MG63 (cell line): ENCODE results near the gene RAN. TPM values are rescaled to one million over a fixed set of nuclear protein-coding genes. Genes with fewer than 3 reads are reported as not detected.
A peak's percentile ranks its signal among the peaks of the same experiment; 100 is the strongest.
"Not testable (repeated sequence)": the region's sequence is repeated elsewhere in the genome, so short reads cannot be mapped to it uniquely, and the experiment has no call there.

ENCODE experiments used
- DNase-seq: peaks from one replicate; pipeline ENCODE4 v3.0.0-alpha.2; 2020
- H3K27me3 ChIP-seq: fragments of 250-450 bp; sonication (Bioruptor Pico); 2 replicates; pipeline ENCODE4 v1.5.1; 2020; ENCODE audit warnings: mild to moderate bottlenecking, moderate library complexity
- H3K36me3 ChIP-seq: fragments of 250-450 bp; sonication (Bioruptor Pico); 2 replicates; pipeline ENCODE4 v1.5.1; 2020; ENCODE audit warnings: mild to moderate bottlenecking, moderate library complexity
- H3K4me3 ChIP-seq: fragments of 250-450 bp; sonication (Bioruptor Pico); 2 replicates; pipeline ENCODE4 v1.5.1; 2020; ENCODE audit warnings: mild to moderate bottlenecking, moderate library complexity
- H3K9me3 ChIP-seq: fragments of 250-450 bp; sonication (Bioruptor Pico); 2 replicates; pipeline ENCODE4 v1.5.1; 2020; ENCODE audit warnings: mild to moderate bottlenecking, moderate library complexity
- total RNA-seq: library from RNA; depleted of rRNA; stranded (reverse); fragments of >200 nt; shearing (Covaris generic); gene quantifications from 2 replicates; pipeline ENCODE4 v1.2.3, GENCODE V29; 2014; ENCODE audit warnings: low replicate concordance

Gene RAN
- total RNA-seq, 1 experiment from 2014 or later = 1,946 TPM

- Histone ChIP-seq H3K4me3 (peak overlapping the region; percentile 49), H3K9me3 (no peaks in the 10 kb centered on the region; the same call in 1 of the 2 replicates), H3K36me3 (peaks cover 5% of the 10 kb centered on the region; the same call in 1 of the 2 replicates), H3K27me3 (no peaks in the 10 kb centered on the region)
- DNase-seq = no peak
Measured at GRCh38 chr12:130839770-130840404, 32.0 kb upstream of the RAN start.

- H3K36me3 ChIP-seq = no peaks in the 10 kb centered on the region
- H3K27me3 ChIP-seq = no peaks in the 10 kb centered on the region
- H3K4me3 ChIP-seq = no peak overlapping the region
- H3K9me3 ChIP-seq = no peaks in the 10 kb centered on the region; the same call in 1 of the 2 replicates
- no peak for DNase-seq
Measured at GRCh38 chr12:130846369-130846768, 25.5 kb upstream of the RAN start.

- Histone ChIP-seq H3K4me3 (no peak overlapping the region), H3K9me3 (no peaks in the 10 kb centered on the region; the same call in 1 of the 2 replicates), H3K36me3 (no peaks in the 10 kb centered on the region), H3K27me3 (no peaks in the 10 kb centered on the region)
- no peak for DNase-seq
Measured at GRCh38 chr12:130847112-130847511, 24.8 kb upstream of the RAN start.

GRCh38 chr12:130848105-130848504 lies 23.8 kb upstream of the RAN start:
- H3K36me3 ChIP-seq, H3K27me3 ChIP-seq, H3K9me3 ChIP-seq, H3K4me3 ChIP-seq, DNase-seq: not testable (repeated sequence)

GRCh38 chr12:130848785-130849305 lies 23.0 kb upstream of the RAN start:
- H3K4me3 ChIP-seq, H3K27me3 ChIP-seq, H3K9me3 ChIP-seq, DNase-seq, H3K36me3 ChIP-seq: not testable (repeated sequence)

- Histone ChIP-seq H3K9me3 (no peaks in the 10 kb centered on the region; the same call in 1 of the 2 replicates), H3K36me3 (no peaks in the 10 kb centered on the region), H3K27me3 (no peaks in the 10 kb centered on the region), H3K4me3 (no peak overlapping the region)
- DNase-seq = no peak
Measured at GRCh38 chr12:130849561-130850417, 22.1 kb upstream of the RAN start.

- DNase-seq = no peak
- no peaks in the 10 kb centered on the region for H3K27me3 ChIP-seq
- H3K36me3 ChIP-seq = no peaks in the 10 kb centered on the region
- no peaks in the 10 kb centered on the region for H3K9me3 ChIP-seq
- H3K4me3 ChIP-seq = no peak overlapping the region
Measured at GRCh38 chr12:130850418-130851021, 21.3 kb upstream of the RAN start.

- Histone ChIP-seq H3K4me3 (no peak overlapping the region), H3K9me3 (peaks cover 7% of the 10 kb centered on the region), H3K36me3 (no peaks in the 10 kb centered on the region), H3K27me3 (no peaks in the 10 kb centered on the region)
- DNase-seq = no peak
Measured at GRCh38 chr12:130856088-130856487, 15.8 kb upstream of the RAN start.

GRCh38 chr12:130858084-130858483 lies 13.8 kb upstream of the RAN start:
- no peaks in the 10 kb centered on the region for H3K27me3 ChIP-seq
- H3K4me3 ChIP-seq = no peak overlapping the region
- no peaks in the 10 kb centered on the region for H3K36me3 ChIP-seq
- peaks cover 7% of the 10 kb centered on the region for H3K9me3 ChIP-seq
- DNase-seq = no peak

GRCh38 chr12:130859161-130859560 lies 12.7 kb upstream of the RAN start:
- H3K4me3 ChIP-seq = no peak overlapping the region
- H3K9me3 ChIP-seq = peaks cover 7% of the 10 kb centered on the region
- H3K36me3 ChIP-seq = no peaks in the 10 kb centered on the region
- no peak for DNase-seq
- no peaks in the 10 kb centered on the region for H3K27me3 ChIP-seq

- Histone ChIP-seq H3K4me3 (no peak overlapping the region), H3K36me3 (no peaks in the 10 kb centered on the region)
Measured at GRCh38 chr12:130860311-130860710, 11.6 kb upstream of the RAN start.

GRCh38 chr12:130862161-130862560 lies 9.7 kb upstream of the RAN start:
- Histone ChIP-seq H3K27me3 (no peaks in the 10 kb centered on the region), H3K9me3 (no peaks in the 10 kb centered on the region; the same call in 1 of the 2 replicates), H3K36me3 (no peaks in the 10 kb centered on the region), H3K4me3 (no peak overlapping the region)
- no peak for DNase-seq

More at GRCh38 chr12:130860311-130860710, 11.6 kb upstream of the RAN start:
- H3K9me3 ChIP-seq = peaks cover 7% of the 10 kb centered on the region
- no peaks in the 10 kb centered on the region for H3K27me3 ChIP-seq
- no peak for DNase-seq

GRCh38 chr12:130862771-130863170 lies 9.1 kb upstream of the RAN start:
- not testable (repeated sequence) for H3K27me3 ChIP-seq, DNase-seq, H3K4me3 ChIP-seq, H3K9me3 ChIP-seq, H3K36me3 ChIP-seq

GRCh38 chr12:130863298-130863697 lies 8.6 kb upstream of the RAN start:
- Histone ChIP-seq H3K4me3 (no peak overlapping the region), H3K27me3 (no peaks in the 10 kb centered on the region)
- no peak for DNase-seq

GRCh38 chr12:130868412-130868811 lies 3.5 kb upstream of the RAN start:
- Histone ChIP-seq H3K27me3 (no peaks in the 10 kb centered on the region), H3K4me3 (no peak overlapping the region), H3K9me3 (no peaks in the 10 kb centered on the region), H3K36me3 (peaks cover 10% of the 10 kb centered on the region)
- no peak for DNase-seq

More at GRCh38 chr12:130863298-130863697, 8.6 kb upstream of the RAN start:
- Histone ChIP-seq H3K36me3 (no peaks in the 10 kb centered on the region), H3K9me3 (no peaks in the 10 kb centered on the region)

GRCh38 chr12:130870442-130871285 lies 1.2 kb upstream of the RAN start:
- Histone ChIP-seq H3K4me3 (peak overlapping the region; percentile 55), H3K9me3 (no peaks in the 10 kb centered on the region)

More at GRCh38 chr12:130870442-130871285, 1.2 kb upstream of the RAN start:
- Histone ChIP-seq H3K27me3 (no peaks in the 10 kb centered on the region), H3K36me3 (peaks cover 33% of the 10 kb centered on the region)
- DNase-seq = peak; percentile 90
